Neural cell (in vitro differentiated cells): ENCODE data around the gene WDR20.

Source experiments
- EP300 ChIP-seq: fragments of 450-650 bp; conservative IDR thresholded peaks from 2 replicates; pipeline ENCODE4 v1.6.1; 2014; ENCODE audit warnings: antibody characterized with exemption, mild to moderate bottlenecking, moderate library complexity; ENCODE audit not compliant: poor library complexity, severe bottlenecking
- EZH2 ChIP-seq: fragments of 200-600, 300-800 bp; shearing (Covaris generic), sonication (generic); IDR thresholded peaks from 2 replicates; pipeline ENCODE4 v1.6.1; 2014; ENCODE audit warnings: antibody characterized with exemption, low read length, borderline replicate concordance, mild to moderate bottlenecking; ENCODE audit not compliant: insufficient read depth, poor library complexity, severe bottlenecking
- POLR2AphosphoS5 ChIP-seq: IDR thresholded peaks from 2 replicates; pipeline ENCODE4 v1.6.1; 2012
- TAF1 ChIP-seq: IDR thresholded peaks from 2 replicates; pipeline ENCODE4 v1.6.1; 2012; ENCODE audit warnings: low read depth
- TF ChIP-seq, protein P1 (sequence below): fragments of 450-650 bp; IDR thresholded peaks from 2 replicates; pipeline ENCODE4 v1.5.1; 2014; ENCODE audit warnings: antibody characterized with exemption, mild to moderate bottlenecking, moderate library complexity; ENCODE audit not compliant: poor library complexity, severe bottlenecking
- TF ChIP-seq, protein P2 (sequence below): IDR thresholded peaks from 2 replicates; pipeline ENCODE4 v1.6.1; 2012; ENCODE audit warnings: borderline replicate concordance

DNA sequence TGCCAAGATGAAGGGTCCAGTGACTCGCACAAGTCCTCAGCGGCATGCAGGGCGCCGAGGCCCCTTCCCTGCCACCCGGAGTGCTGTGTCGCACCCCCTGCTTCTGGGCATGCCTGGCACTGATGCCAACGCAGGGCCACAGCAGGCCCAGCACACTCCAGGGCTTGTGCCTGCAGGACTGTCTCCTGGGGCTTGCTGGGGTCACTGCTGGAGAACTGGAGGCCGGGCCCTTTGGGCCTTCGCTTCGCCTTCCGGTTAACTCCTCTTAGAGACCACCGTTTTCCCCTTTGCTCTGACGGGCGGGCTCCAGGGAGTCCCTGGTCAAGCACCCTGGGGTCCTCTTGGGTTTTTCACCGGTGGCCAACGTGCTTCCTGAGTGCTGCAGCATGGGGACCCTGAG is 79.6 kb downstream of the WDR20 start:
- TF ChIP-seq EZH2 (no peak), POLR2AphosphoS5 (no peak), EP300 (no peak), TAF1 (no peak)
- TF ChIP-seq, protein P1, sequence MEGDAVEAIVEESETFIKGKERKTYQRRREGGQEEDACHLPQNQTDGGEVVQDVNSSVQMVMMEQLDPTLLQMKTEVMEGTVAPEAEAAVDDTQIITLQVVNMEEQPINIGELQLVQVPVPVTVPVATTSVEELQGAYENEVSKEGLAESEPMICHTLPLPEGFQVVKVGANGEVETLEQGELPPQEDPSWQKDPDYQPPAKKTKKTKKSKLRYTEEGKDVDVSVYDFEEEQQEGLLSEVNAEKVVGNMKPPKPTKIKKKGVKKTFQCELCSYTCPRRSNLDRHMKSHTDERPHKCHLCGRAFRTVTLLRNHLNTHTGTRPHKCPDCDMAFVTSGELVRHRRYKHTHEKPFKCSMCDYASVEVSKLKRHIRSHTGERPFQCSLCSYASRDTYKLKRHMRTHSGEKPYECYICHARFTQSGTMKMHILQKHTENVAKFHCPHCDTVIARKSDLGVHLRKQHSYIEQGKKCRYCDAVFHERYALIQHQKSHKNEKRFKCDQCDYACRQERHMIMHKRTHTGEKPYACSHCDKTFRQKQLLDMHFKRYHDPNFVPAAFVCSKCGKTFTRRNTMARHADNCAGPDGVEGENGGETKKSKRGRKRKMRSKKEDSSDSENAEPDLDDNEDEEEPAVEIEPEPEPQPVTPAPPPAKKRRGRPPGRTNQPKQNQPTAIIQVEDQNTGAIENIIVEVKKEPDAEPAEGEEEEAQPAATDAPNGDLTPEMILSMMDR = no peak
- TF ChIP-seq, protein P2, sequence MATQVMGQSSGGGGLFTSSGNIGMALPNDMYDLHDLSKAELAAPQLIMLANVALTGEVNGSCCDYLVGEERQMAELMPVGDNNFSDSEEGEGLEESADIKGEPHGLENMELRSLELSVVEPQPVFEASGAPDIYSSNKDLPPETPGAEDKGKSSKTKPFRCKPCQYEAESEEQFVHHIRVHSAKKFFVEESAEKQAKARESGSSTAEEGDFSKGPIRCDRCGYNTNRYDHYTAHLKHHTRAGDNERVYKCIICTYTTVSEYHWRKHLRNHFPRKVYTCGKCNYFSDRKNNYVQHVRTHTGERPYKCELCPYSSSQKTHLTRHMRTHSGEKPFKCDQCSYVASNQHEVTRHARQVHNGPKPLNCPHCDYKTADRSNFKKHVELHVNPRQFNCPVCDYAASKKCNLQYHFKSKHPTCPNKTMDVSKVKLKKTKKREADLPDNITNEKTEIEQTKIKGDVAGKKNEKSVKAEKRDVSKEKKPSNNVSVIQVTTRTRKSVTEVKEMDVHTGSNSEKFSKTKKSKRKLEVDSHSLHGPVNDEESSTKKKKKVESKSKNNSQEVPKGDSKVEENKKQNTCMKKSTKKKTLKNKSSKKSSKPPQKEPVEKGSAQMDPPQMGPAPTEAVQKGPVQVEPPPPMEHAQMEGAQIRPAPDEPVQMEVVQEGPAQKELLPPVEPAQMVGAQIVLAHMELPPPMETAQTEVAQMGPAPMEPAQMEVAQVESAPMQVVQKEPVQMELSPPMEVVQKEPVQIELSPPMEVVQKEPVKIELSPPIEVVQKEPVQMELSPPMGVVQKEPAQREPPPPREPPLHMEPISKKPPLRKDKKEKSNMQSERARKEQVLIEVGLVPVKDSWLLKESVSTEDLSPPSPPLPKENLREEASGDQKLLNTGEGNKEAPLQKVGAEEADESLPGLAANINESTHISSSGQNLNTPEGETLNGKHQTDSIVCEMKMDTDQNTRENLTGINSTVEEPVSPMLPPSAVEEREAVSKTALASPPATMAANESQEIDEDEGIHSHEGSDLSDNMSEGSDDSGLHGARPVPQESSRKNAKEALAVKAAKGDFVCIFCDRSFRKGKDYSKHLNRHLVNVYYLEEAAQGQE = no peak
